CD14-positive monocyte (primary cell): Measurements from ENCODE around the gene RBPMS2. TPM values are rescaled to one million over a fixed set of nuclear protein-coding genes. Genes with fewer than 3 reads are reported as not detected.

Experiments
- DNase-seq, 3 donors: peaks; one replicate each; pipeline ENCODE4 v3.0.0-alpha.2; 2011 to 2022
- H2AFZ ChIP-seq: 2 replicates; pipeline ENCODE4 v1.6.0; 2012; ENCODE audit warnings: mild to moderate bottlenecking, low read depth, low read length, inconsistent platforms; ENCODE audit not compliant: insufficient read depth, poor library complexity, severe bottlenecking
- H3K27ac ChIP-seq, 2 donors: 1 replicate in 1 of 2; 2 replicates in 1 of 2; pipeline ENCODE4 v1.5.1; 2012 to 2013; ENCODE audit warnings: low read length in 2 of 2, control low read depth in 1 of 2, inconsistent platforms in 1 of 2, low read depth in 1 of 2, mild to moderate bottlenecking in 1 of 2
- H3K27me3 ChIP-seq, 2 donors: one replicate each; pipeline versions ENCODE4 v1.6.0 to v1.6.1; 2011 to 2013; ENCODE audit warnings: low read length in 2 of 2; ENCODE audit not compliant: control insufficient read depth in 2 of 2, insufficient read depth in 2 of 2
- H3K36me3 ChIP-seq, 2 donors: replicated peaks in 1 of 2; 1 replicate in 1 of 2; 2 replicates in 1 of 2; pipeline versions ENCODE4 v1.5.1 to v1.6.1; 2012 to 2013; ENCODE audit warnings: low read length in 2 of 2, control low read depth in 1 of 2, inconsistent platforms in 1 of 2, mild to moderate bottlenecking in 1 of 2; ENCODE audit not compliant: insufficient read depth in 2 of 2, control insufficient read depth in 1 of 2
- H3K4me1 ChIP-seq, 2 donors: 1 replicate in 1 of 2; 2 replicates in 1 of 2; pipeline versions ENCODE4 v1.5.1 to v1.6.1; 2012 to 2013; ENCODE audit warnings: low read length in 2 of 2, control low read depth in 1 of 2, inconsistent platforms in 1 of 2, mild to moderate bottlenecking in 1 of 2, moderate library complexity in 1 of 2; ENCODE audit not compliant: insufficient read depth in 2 of 2, control insufficient read depth in 1 of 2
- H3K4me2 ChIP-seq: replicated peaks from 2 replicates; pipeline ENCODE3; 2012; ENCODE audit warnings: low read length, moderate library complexity, mild to moderate bottlenecking; ENCODE audit not compliant: poor library complexity, severe bottlenecking; ENCODE audit errors: extremely low read depth
- H3K4me3 ChIP-seq, 3 experiments: fragments of 200-600 bp in 1 of 3; sonication (generic) in 1 of 3; replicated peaks in 1 of 3; 1 replicate in 2 of 3; 2 replicates in 1 of 3; pipeline ENCODE4 v1.5.1; 2011 to 2013; ENCODE audit warnings: low read length in 3 of 3, mild to moderate bottlenecking in 3 of 3, control low read depth in 2 of 3, low read depth in 2 of 3, inconsistent platforms in 1 of 3, moderate library complexity in 1 of 3
- H3K79me2 ChIP-seq: 2 replicates; pipeline ENCODE4 v1.6.0; 2012; ENCODE audit warnings: mild to moderate bottlenecking, control low read depth, inconsistent platforms, low read length, moderate library complexity; ENCODE audit not compliant: insufficient read depth
- H3K9ac ChIP-seq: 2 replicates; pipeline ENCODE4 v1.6.0; 2017; ENCODE audit warnings: low read length, mild to moderate bottlenecking; ENCODE audit not compliant: insufficient read depth, poor library complexity, severe bottlenecking
- H3K9me3 ChIP-seq, 2 donors: replicated peaks in 1 of 2; 1 replicate in 1 of 2; 2 replicates in 1 of 2; pipeline versions ENCODE4 v1.5.1 to v1.6.1; 2012 to 2013; ENCODE audit warnings: low read length in 2 of 2, control low read depth in 1 of 2; ENCODE audit not compliant: control insufficient read depth in 1 of 2, insufficient read depth in 1 of 2
- H4K20me1 ChIP-seq: 2 replicates; pipeline ENCODE4 v1.6.0; 2012; ENCODE audit warnings: mild to moderate bottlenecking, low read length, control low read depth, moderate library complexity; ENCODE audit not compliant: insufficient read depth
- H3K27ac Mint-ChIP-seq, 7 donors: one replicate each; pipeline ENCODE4 v1.8.0; 2020; ENCODE audit warnings: mild to moderate bottlenecking in 7 of 7, mixed read lengths in 7 of 7, moderate library complexity in 6 of 7, inconsistent platforms in 2 of 7
- H3K27me3 Mint-ChIP-seq, 3 donors: one replicate each; pipeline ENCODE4 v1.8.0; 2021 to 2022; ENCODE audit warnings: low read depth in 3 of 3, mild to moderate bottlenecking in 3 of 3, mixed read lengths in 3 of 3, moderate library complexity in 3 of 3, inconsistent platforms in 1 of 3
- H3K36me3 Mint-ChIP-seq, 2 donors: one replicate each; pipeline ENCODE4 v1.8.0; 2020; ENCODE audit warnings: mixed read lengths in 2 of 2, inconsistent platforms in 1 of 2, mild to moderate bottlenecking in 1 of 2
- H3K4me1 Mint-ChIP-seq: one replicate; pipeline ENCODE4 v1.8.0; 2020; ENCODE audit warnings: mild to moderate bottlenecking, mixed read lengths
- H3K4me3 Mint-ChIP-seq, 2 donors: one replicate each; pipeline ENCODE4 v1.8.0; 2020; ENCODE audit warnings: mild to moderate bottlenecking in 2 of 2, mixed read lengths in 2 of 2, moderate library complexity in 1 of 2
- H3K9me3 Mint-ChIP-seq, 7 donors: one replicate each; pipeline ENCODE4 v1.8.0; 2020 to 2022; ENCODE audit warnings: mixed read lengths in 7 of 7, mild to moderate bottlenecking in 6 of 7, moderate library complexity in 6 of 7, inconsistent platforms in 2 of 7
- WGBS: methylation state at CpG from one replicate; pipeline ENCODE4 v1.1.5; 2013; ENCODE audit warnings: missing lambda C conversion rate; ENCODE audit not compliant: insufficient coverage; 5-methylcytosine and 5-hydroxymethylcytosine counted together
- intact Hi-C, 2 donors: fragments of 100-400 bp; cut with micrococcal nuclease; formaldehyde crosslinking; loops; one replicate each; pipeline versions ENCODE4 v1.15.0 to v1.15.1; 2023
- polyA plus RNA-seq, 3 donors: library from polyadenylated mRNA; depleted of rRNA in 1 of 3; unstranded in 2 of 3; stranded (reverse) in 1 of 3; fragments of 300-500 nt in 2 of 3; fragments of >200 nt in 1 of 3; fragmentation: Illumina TruSeq in 2 of 3; gene quantifications; 1 replicate in 2 of 3; 2 replicates in 1 of 3; pipeline ENCODE4 v1.2.3, GENCODE V29; 2012 to 2021
- TF ChIP-seq, protein P1 (sequence below): fragments of 200-600 bp; IDR thresholded peaks from one replicate; pipeline ENCODE4 v1.8.0; 2022; ENCODE audit warnings: antibody characterized with exemption, mild to moderate bottlenecking

RBPMS2 gene
- polyA plus RNA-seq, 3 donors = not detected

- peaks cover 9% of the 10 kb centered on the region for H3K4me1 Mint-ChIP-seq
- H3K4me3 Mint-ChIP-seq = no peak overlapping the region
- Histone ChIP-seq H3K79me2 (no peaks in the 10 kb centered on the region), H4K20me1 (no peaks in the 10 kb centered on the region), H3K27ac (no peak overlapping the region), H3K4me3 (no peak overlapping the region), H3K9ac (no peak overlapping the region), H2AFZ (no peak overlapping the region), H3K9me3 (no peaks in the 10 kb centered on the region), H3K4me1 (peaks cover 0 to under 1% of the 10 kb centered on the region in 2 donors), H3K27me3 (peaks cover 0 to 4% of the 10 kb centered on the region in 2 donors), H3K36me3 (no peaks in the 10 kb centered on the region), H3K4me2 (no peak overlapping the region)
- peaks cover 2 to 21% (median 19%) of the 10 kb centered on the region in 3 donors for H3K27me3 Mint-ChIP-seq
- no peaks in the 10 kb centered on the region for H3K36me3 Mint-ChIP-seq
- no peaks in the 10 kb centered on the region for H3K9me3 Mint-ChIP-seq
- no peak for DNase-seq
- intact Hi-C loops = loop anchor here in 1 of 2 donors (10.0 kb wide), 1 partner anchor 73 kb away; no protein-coding TSS in a partner anchor
- H3K27ac Mint-ChIP-seq = peak overlapping the region in 2 of 7 donors; percentile 50 to 59
- TF ChIP-seq, protein P1, sequence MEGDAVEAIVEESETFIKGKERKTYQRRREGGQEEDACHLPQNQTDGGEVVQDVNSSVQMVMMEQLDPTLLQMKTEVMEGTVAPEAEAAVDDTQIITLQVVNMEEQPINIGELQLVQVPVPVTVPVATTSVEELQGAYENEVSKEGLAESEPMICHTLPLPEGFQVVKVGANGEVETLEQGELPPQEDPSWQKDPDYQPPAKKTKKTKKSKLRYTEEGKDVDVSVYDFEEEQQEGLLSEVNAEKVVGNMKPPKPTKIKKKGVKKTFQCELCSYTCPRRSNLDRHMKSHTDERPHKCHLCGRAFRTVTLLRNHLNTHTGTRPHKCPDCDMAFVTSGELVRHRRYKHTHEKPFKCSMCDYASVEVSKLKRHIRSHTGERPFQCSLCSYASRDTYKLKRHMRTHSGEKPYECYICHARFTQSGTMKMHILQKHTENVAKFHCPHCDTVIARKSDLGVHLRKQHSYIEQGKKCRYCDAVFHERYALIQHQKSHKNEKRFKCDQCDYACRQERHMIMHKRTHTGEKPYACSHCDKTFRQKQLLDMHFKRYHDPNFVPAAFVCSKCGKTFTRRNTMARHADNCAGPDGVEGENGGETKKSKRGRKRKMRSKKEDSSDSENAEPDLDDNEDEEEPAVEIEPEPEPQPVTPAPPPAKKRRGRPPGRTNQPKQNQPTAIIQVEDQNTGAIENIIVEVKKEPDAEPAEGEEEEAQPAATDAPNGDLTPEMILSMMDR = no peak
- WGBS = 100% methylated on average over 1 of the region's 6 CpGs
Observed at GRCh38 chr15:64807751-64808222, 32.4 kb upstream of the RBPMS2 start.

GRCh38 chr15:64807051-64807749, 31.8 kb upstream of the RBPMS2 start:
- peaks cover 7% of the 10 kb centered on the region for H3K4me1 Mint-ChIP-seq
- no peaks in the 10 kb centered on the region for H3K36me3 Mint-ChIP-seq
- TF ChIP-seq, protein P1 = no peak
- Histone ChIP-seq H2AFZ (no peak overlapping the region), H3K36me3 (no peaks in the 10 kb centered on the region), H3K4me2 (no peak overlapping the region), H3K79me2 (no peaks in the 10 kb centered on the region), H3K4me3 (no peak overlapping the region), H4K20me1 (no peaks in the 10 kb centered on the region), H3K27ac (no peak overlapping the region), H3K27me3 (peaks cover 0 to 4% of the 10 kb centered on the region in 2 donors), H3K9ac (no peak overlapping the region), H3K9me3 (no peaks in the 10 kb centered on the region), H3K4me1 (no peaks in the 10 kb centered on the region)
- peaks cover 2 to 21% (median 19%) of the 10 kb centered on the region in 3 donors for H3K27me3 Mint-ChIP-seq
- H3K4me3 Mint-ChIP-seq = no peak overlapping the region
- no peaks in the 10 kb centered on the region for H3K9me3 Mint-ChIP-seq
- H3K27ac Mint-ChIP-seq = no peak overlapping the region
- WGBS = 100% methylated on average over 3 of the region's 13 CpGs
- intact Hi-C loops = loop anchor here in 1 of 2 donors (10.0 kb wide), 1 partner anchor 72 kb away; no protein-coding TSS in a partner anchor
- DNase-seq = no peak
